Neural cell (in vitro differentiated cells): ENCODE results near the gene KCNIP3. TPM values are rescaled to one million over a fixed set of nuclear protein-coding genes. Genes with fewer than 3 reads are reported as not detected.

Experiments
- H2AFZ ChIP-seq: fragments of 200-600, 300-800 bp; sonication (generic), shearing (Covaris generic); 2 replicates; pipeline ENCODE4 v1.6.0; 2014; ENCODE audit warnings: low read depth, mild to moderate bottlenecking, antibody characterized with exemption, low read length, moderate library complexity
- H3F3A ChIP-seq: fragments of 200-600 bp; shearing (Covaris generic); 2 replicates; pipeline ENCODE4 v1.6.1; 2016; ENCODE audit warnings: mild to moderate bottlenecking, moderate library complexity, mixed read lengths, antibody characterized with exemption, low read length; ENCODE audit not compliant: insufficient read depth, poor library complexity, severe bottlenecking
- H3K27ac ChIP-seq: fragments of 200-600, 300-800 bp; sonication (generic), shearing (Covaris generic); 2 replicates; pipeline ENCODE4 v1.5.1; 2014; ENCODE audit warnings: mild to moderate bottlenecking, low read length, moderate library complexity
- H3K27me3 ChIP-seq: fragments of 300-800, 200-600 bp; sonication (generic), shearing (Covaris generic); 2 replicates; pipeline ENCODE4 v1.6.0; 2014; ENCODE audit warnings: mild to moderate bottlenecking, low read depth, low read length, moderate library complexity; ENCODE audit not compliant: insufficient read depth
- H3K36me3 ChIP-seq: fragments of 300-800, 200-600 bp; sonication (generic), shearing (Covaris generic); 2 replicates; pipeline ENCODE4 v1.5.1; 2014; ENCODE audit warnings: mild to moderate bottlenecking, antibody characterized with exemption, low read length, moderate library complexity; ENCODE audit not compliant: insufficient read depth
- H3K4me2 ChIP-seq: fragments of 300-800, 200-600 bp; sonication (generic), shearing (Covaris generic); 2 replicates; pipeline ENCODE4 v1.6.0; 2014; ENCODE audit warnings: mild to moderate bottlenecking, low read length
- H3K4me3 ChIP-seq: fragments of 300-800, 200-600 bp; sonication (generic), shearing (Covaris generic); 2 replicates; pipeline ENCODE4 v1.5.1; 2014; ENCODE audit warnings: mild to moderate bottlenecking, low read length, moderate library complexity
- H3K79me2 ChIP-seq: fragments of 200-600 bp; shearing (Covaris generic); replicated peaks from 2 replicates; pipeline ENCODE4 v1.6.0; 2014; ENCODE audit warnings: mild to moderate bottlenecking, low read length, moderate library complexity; ENCODE audit not compliant: insufficient read depth
- H3K9ac ChIP-seq: fragments of 300-800, 200-600 bp; sonication (generic), shearing (Covaris generic); 2 replicates; pipeline ENCODE4 v1.6.1; 2016; ENCODE audit warnings: mild to moderate bottlenecking, low read length, mixed read lengths
- H3K9me2 ChIP-seq: fragments of 200-600 bp; shearing (Covaris generic); 2 replicates; pipeline ENCODE4 v1.6.1; 2016; ENCODE audit warnings: mild to moderate bottlenecking, low read length, mixed read lengths; ENCODE audit not compliant: insufficient read depth
- H3K9me3 ChIP-seq: fragments of 200-600, 300-800 bp; sonication (generic), shearing (Covaris generic); 2 replicates; pipeline ENCODE4 v1.6.1; 2016; ENCODE audit warnings: mild to moderate bottlenecking, mixed run types, low read length, moderate library complexity, mixed read lengths
- H4K20me1 ChIP-seq: fragments of 200-600 bp; shearing (Covaris generic); 2 replicates; pipeline ENCODE4 v1.6.1; 2016; ENCODE audit warnings: mild to moderate bottlenecking, mixed run types; ENCODE audit not compliant: insufficient read depth
- EP300 ChIP-seq: fragments of 450-650 bp; conservative IDR thresholded peaks from 2 replicates; pipeline ENCODE4 v1.6.1; 2014; ENCODE audit warnings: antibody characterized with exemption, mild to moderate bottlenecking, moderate library complexity; ENCODE audit not compliant: poor library complexity, severe bottlenecking
- EZH2 ChIP-seq: fragments of 200-600, 300-800 bp; shearing (Covaris generic), sonication (generic); IDR thresholded peaks from 2 replicates; pipeline ENCODE4 v1.6.1; 2014; ENCODE audit warnings: antibody characterized with exemption, low read length, borderline replicate concordance, mild to moderate bottlenecking; ENCODE audit not compliant: insufficient read depth, poor library complexity, severe bottlenecking
- MXI1 ChIP-seq: fragments of 450-650 bp; conservative IDR thresholded peaks from 2 replicates; pipeline ENCODE4 v1.6.1; 2014; ENCODE audit warnings: antibody characterized with exemption, mild to moderate bottlenecking; ENCODE audit not compliant: poor library complexity, severe bottlenecking
- POLR2AphosphoS5 ChIP-seq: IDR thresholded peaks from 2 replicates; pipeline ENCODE4 v1.6.1; 2012
- RAD21 ChIP-seq: fragments of 450-650 bp; conservative IDR thresholded peaks from 2 replicates; pipeline ENCODE4 v1.6.1; 2014; ENCODE audit warnings: antibody characterized with exemption, mild to moderate bottlenecking, moderate library complexity
- SMC3 ChIP-seq: fragments of 450-650 bp; conservative IDR thresholded peaks from 2 replicates; pipeline ENCODE4 v1.6.1; 2014; ENCODE audit warnings: antibody characterized with exemption, mild to moderate bottlenecking, moderate library complexity; ENCODE audit not compliant: poor library complexity
- TAF1 ChIP-seq: IDR thresholded peaks from 2 replicates; pipeline ENCODE4 v1.6.1; 2012; ENCODE audit warnings: low read depth
- polyA minus RNA-seq: library from RNA; depleted of rRNA, polyadenylated mRNA; stranded (reverse); fragments of >200 nt; gene quantifications from 2 replicates; pipeline ENCODE4 v1.2.3, GENCODE V29; 2014
- polyA plus RNA-seq: library from polyadenylated mRNA; depleted of rRNA; stranded (reverse); fragments of >200 nt; gene quantifications from 2 replicates; pipeline ENCODE4 v1.2.3, GENCODE V29; 2014
- TF ChIP-seq, protein P1 (sequence below): fragments of 450-650 bp; IDR thresholded peaks from 2 replicates; pipeline ENCODE4 v1.5.1; 2014; ENCODE audit warnings: antibody characterized with exemption, mild to moderate bottlenecking, moderate library complexity; ENCODE audit not compliant: poor library complexity, severe bottlenecking
- TF ChIP-seq, protein P2 (sequence below): IDR thresholded peaks from 2 replicates; pipeline ENCODE4 v1.6.1; 2012; ENCODE audit warnings: borderline replicate concordance

Gene KCNIP3
- polyA plus RNA-seq (not detected in 2 replicates), polyA minus RNA-seq (1.2 TPM in 1 of 2 replicates, not detected in the other)

DNA sequence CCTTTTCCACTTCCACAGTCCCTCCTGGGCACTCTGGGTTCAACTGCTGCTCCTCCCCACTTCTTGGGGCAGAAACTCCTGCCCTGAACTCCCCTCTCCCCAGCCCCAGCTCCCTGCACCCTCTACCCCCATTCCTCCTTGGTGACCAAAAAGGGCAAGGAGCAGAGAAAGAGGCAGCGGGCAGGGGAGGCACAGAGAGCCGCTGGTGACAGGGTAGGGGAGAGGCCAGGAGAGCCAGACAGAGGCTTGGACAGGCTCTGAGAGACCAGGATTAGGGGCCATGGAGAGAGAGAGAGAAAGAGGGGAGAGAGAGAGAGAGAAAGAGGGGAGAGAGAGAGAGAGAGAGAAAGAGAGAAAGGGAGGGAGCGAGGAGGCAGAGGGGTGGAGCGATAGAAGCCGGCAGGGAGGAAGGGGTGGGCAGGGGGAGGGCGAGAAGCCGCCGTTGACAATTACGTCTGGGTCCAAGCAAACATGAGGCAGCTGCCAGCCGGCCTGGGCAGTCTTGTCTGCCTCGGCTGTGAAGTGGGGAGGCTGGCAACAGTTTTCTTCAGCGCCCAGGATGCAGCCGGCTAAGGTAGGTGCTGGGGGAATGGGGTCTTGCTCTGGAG, at the start of gene KCNIP3:
Gene KCNIP3 (plus strand): TSS at position 468 of the 608 bp plus-strand sequence. CDS start 92 bp downstream, at position 560.
- Histone ChIP-seq H3K4me3 (no peak within 1 kb of the TSS), H3K36me3 (no peaks in the 10 kb centered on the region), H3K27me3 (no peaks in the 10 kb centered on the region), H2AFZ (no peak within 1 kb of the TSS), H3F3A (no peaks in the 10 kb centered on the region), H3K9me3 (peaks cover 2% of the 10 kb centered on the region), H3K9ac (no peak within 1 kb of the TSS), H3K27ac (no peak within 1 kb of the TSS), H3K4me2 (no peak within 1 kb of the TSS), H3K9me2 (no peaks in the 10 kb centered on the region), H4K20me1 (no peaks in the 10 kb centered on the region), H3K79me2 (no peaks in the 10 kb centered on the region)
- TF ChIP-seq POLR2AphosphoS5 (no peak), TAF1 (no peak), RAD21 (no peak), EZH2 (no peak), MXI1 (no peak), EP300 (no peak), SMC3 (no peak)
- TF ChIP-seq, protein P1, sequence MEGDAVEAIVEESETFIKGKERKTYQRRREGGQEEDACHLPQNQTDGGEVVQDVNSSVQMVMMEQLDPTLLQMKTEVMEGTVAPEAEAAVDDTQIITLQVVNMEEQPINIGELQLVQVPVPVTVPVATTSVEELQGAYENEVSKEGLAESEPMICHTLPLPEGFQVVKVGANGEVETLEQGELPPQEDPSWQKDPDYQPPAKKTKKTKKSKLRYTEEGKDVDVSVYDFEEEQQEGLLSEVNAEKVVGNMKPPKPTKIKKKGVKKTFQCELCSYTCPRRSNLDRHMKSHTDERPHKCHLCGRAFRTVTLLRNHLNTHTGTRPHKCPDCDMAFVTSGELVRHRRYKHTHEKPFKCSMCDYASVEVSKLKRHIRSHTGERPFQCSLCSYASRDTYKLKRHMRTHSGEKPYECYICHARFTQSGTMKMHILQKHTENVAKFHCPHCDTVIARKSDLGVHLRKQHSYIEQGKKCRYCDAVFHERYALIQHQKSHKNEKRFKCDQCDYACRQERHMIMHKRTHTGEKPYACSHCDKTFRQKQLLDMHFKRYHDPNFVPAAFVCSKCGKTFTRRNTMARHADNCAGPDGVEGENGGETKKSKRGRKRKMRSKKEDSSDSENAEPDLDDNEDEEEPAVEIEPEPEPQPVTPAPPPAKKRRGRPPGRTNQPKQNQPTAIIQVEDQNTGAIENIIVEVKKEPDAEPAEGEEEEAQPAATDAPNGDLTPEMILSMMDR = no peak
- TF ChIP-seq, protein P2, sequence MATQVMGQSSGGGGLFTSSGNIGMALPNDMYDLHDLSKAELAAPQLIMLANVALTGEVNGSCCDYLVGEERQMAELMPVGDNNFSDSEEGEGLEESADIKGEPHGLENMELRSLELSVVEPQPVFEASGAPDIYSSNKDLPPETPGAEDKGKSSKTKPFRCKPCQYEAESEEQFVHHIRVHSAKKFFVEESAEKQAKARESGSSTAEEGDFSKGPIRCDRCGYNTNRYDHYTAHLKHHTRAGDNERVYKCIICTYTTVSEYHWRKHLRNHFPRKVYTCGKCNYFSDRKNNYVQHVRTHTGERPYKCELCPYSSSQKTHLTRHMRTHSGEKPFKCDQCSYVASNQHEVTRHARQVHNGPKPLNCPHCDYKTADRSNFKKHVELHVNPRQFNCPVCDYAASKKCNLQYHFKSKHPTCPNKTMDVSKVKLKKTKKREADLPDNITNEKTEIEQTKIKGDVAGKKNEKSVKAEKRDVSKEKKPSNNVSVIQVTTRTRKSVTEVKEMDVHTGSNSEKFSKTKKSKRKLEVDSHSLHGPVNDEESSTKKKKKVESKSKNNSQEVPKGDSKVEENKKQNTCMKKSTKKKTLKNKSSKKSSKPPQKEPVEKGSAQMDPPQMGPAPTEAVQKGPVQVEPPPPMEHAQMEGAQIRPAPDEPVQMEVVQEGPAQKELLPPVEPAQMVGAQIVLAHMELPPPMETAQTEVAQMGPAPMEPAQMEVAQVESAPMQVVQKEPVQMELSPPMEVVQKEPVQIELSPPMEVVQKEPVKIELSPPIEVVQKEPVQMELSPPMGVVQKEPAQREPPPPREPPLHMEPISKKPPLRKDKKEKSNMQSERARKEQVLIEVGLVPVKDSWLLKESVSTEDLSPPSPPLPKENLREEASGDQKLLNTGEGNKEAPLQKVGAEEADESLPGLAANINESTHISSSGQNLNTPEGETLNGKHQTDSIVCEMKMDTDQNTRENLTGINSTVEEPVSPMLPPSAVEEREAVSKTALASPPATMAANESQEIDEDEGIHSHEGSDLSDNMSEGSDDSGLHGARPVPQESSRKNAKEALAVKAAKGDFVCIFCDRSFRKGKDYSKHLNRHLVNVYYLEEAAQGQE = no peak

DNA sequence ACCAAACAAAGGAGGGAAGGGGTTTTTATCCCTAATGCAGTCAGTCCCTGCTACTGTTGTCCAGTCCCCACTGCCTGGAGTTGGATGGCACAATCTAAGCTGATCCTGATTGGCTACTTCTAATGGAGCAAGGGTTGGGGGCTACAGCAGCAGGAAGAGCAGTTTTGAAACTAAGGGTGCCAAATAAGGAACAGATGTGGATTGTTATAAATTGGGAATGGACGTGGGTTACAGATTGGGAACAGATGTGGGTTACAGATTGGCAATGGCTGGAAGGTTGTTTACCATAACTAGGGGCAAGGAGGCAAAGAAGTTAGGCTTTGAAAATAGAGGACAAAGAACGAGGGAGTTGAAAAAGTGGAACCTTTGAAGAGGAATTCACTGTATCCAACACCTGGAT, 38.9 kb upstream of the KCNIP3 start:
- no peak overlapping the region for H3K4me2 ChIP-seq
- peaks cover 25% of the 10 kb centered on the region for H3K9me3 ChIP-seq
- TF ChIP-seq, protein P1 = no peak
- TF ChIP-seq MXI1 = no peak
- no peak for TF ChIP-seq EP300
- no peak for TF ChIP-seq TAF1
- no peak overlapping the region for H3K9ac ChIP-seq
- H3F3A ChIP-seq = no peaks in the 10 kb centered on the region
- no peaks in the 10 kb centered on the region for H4K20me1 ChIP-seq
- H3K79me2 ChIP-seq = no peaks in the 10 kb centered on the region
- no peaks in the 10 kb centered on the region for H3K36me3 ChIP-seq
- no peaks in the 10 kb centered on the region for H3K9me2 ChIP-seq
- no peaks in the 10 kb centered on the region for H3K27me3 ChIP-seq
- no peak overlapping the region for H3K4me3 ChIP-seq
- H3K27ac ChIP-seq = no peak overlapping the region
- no peak overlapping the region for H2AFZ ChIP-seq
